HG03280 (cell line): ENCODE results near the gene ZFP36L2.
"Not testable (repeated sequence)": the region's sequence is repeated elsewhere in the genome, so short reads cannot be mapped to it uniquely, and the experiment has no call there.

Experiments used
- ATAC-seq: cut with Tn5 transposase; IDR thresholded peaks from one replicate; pipeline ENCODE4 v1.9.1; 2021; ENCODE audit warnings: mild to moderate bottlenecking, moderate library complexity; ENCODE audit not compliant: unreplicated experiment

ZFP36L2 gene

DNA sequence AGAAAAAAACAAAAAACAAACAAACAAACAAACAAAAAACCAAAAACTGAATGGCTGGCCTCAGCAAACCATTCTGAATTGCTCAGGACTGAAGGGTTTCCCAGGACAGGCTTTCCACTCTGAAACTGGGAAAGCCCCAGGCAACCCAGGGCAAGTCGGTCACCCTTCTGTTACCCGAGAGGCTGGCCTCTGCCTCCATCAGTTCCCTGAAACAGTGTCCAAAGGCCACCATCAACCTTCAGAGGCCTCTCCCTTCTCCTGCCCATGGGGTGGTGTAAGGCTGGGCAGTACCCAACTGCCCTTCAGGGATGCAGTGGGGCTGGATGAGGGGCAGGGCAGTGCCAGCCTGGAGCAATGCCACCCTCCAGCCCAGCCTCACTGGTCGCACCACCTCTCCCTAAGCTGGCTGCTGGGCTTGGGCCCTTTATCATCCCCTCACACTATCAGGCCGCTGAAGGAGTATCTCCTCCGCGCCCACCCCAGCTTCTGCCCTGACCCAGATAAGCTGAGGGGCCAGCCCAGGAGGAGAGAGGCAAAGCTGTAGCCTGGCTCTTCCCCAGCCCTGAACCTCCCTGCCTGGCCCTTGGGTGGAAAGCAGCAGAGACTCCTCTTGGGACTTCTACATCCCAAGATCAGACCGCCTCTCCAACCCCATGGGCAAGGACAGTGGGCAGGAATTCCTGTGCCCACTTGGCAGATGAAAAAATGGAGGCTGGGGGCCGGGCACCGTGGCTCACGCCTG, 35.9 kb downstream of the ZFP36L2 start:
- no peak for ATAC-seq

DNA sequence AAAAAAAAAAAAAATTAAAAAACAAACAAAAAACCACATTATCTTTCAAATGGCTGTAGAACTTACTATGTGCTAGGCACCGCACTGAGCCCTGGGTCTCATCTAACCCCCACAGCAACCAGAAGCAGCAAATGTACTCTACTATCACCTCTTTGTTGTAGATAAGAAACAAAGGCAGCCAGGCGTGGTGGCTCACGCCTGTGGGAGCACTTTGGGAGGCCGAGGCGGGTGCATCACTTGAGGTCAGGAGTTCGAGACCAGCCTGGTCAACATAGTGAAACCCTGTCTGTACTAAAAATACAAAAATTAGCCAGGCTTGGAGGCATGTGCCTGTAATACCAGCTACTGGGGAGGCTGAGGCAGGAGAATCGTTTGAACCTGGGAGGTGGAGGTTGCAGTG, 36.5 kb downstream of the ZFP36L2 start:
- ATAC-seq = not testable (repeated sequence)

DNA sequence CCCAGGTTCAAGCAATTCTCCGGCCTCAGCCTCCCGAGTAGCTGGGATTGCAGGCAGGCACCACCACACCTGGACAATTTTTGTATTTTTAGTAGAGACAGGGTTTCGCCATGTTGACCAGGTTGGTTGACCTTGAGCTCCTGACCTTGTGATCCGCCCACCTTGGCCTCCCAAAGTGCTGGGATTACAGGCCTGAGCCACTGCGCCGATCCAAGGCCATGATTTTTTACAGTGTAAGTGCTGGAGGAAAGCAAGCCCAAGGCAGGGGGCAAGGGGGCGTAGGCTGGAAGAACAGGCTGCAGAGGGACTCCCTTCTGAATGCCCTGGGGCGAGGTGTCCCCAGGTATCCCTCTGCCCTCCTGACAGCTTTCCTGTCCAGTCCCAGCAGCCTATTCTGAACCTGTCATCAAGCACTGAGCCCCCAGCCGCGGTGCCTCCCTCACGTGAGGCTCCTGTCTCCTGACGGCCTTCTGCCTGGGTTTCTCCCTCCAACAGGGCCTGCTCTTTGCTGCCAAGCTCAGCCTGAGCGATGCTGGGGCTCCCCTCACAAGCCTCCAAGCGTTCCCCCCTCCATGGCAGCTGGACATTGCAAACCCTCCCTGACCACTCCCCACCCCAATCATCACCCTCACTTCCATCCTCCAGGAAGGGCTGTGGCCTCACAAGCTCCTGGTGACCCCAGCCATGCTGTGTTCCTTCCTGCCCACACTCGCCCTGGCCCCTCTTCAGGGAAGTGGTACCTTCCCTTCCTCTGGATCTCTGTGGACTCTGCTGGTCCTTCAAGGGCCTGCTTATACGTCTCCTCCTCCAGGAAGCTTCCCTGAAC, 37.6 kb downstream of the ZFP36L2 start:
- no peak for ATAC-seq

DNA sequence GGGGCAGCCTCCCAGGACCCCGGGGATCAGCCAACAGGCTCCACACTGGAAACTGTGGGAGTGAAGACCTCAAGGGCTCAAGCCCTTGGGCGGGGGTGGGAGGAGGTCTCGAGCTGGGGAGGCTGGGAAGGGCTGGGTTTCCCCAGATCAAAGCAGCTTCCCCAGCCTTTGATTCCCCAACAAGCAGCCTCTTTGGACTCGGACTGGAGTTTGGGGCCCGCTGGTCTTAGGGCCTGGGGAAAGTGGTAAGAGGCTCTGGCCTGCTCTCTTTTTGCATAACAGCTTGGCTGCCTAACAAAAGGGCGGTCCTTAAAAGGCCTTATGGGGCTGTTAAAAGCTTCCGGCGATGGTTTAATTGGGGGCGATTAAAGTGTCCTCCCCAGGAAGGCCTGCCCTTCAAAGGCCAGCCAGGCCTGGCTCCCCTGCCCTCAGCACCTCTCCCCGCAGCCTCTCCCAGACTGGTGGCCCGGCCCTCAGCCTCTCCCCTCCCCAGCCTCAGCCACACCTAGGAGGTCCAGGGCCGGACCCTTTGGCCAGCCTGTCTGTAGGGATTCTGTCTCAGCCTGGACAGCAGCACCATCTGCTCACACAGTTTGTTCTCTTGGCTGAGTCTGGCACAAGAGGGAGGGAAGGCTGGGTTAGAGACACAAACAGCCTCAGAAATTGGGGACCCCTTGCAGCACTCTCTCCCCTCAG, 39.6 kb downstream of the ZFP36L2 start:
- no peak for ATAC-seq

DNA sequence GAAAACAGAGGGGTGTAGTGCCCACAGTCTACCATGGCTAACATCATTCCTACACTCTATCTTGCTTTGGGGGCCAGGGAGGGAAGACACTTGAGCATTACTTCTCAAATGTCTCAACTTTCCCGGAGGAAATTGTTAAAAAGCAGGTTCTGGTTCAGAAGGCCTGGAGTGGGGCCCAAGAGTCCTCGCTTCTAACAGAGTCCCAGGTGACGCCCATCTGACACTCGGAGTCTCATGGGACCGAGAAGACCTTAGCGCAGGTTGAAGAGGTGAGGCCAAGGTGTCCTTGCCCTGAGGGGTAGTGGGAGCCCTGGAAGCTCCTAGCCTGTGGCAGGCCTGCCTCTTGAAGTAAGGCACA, 40.1 kb downstream of the ZFP36L2 start:
- no peak for ATAC-seq

DNA sequence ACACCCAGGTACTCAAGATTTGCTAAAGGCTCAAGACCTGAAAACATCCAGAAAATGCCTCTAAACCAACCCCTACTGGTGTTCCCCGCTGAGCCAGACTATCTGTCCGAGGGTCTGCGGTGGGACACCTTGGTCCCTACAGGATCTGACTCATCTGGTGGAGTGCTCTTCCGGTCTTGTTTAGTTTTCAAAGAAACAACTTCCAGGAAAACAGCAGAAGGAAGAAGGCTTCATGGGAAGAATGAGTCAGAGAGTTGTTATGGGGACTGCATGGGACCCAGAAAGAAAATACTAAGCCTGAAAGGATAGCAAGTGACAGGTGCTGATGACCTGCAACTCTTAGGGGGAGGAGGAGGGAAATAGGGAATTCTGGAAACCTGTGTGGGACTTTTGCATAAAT, 41.3 kb downstream of the ZFP36L2 start:
- no peak for ATAC-seq

DNA sequence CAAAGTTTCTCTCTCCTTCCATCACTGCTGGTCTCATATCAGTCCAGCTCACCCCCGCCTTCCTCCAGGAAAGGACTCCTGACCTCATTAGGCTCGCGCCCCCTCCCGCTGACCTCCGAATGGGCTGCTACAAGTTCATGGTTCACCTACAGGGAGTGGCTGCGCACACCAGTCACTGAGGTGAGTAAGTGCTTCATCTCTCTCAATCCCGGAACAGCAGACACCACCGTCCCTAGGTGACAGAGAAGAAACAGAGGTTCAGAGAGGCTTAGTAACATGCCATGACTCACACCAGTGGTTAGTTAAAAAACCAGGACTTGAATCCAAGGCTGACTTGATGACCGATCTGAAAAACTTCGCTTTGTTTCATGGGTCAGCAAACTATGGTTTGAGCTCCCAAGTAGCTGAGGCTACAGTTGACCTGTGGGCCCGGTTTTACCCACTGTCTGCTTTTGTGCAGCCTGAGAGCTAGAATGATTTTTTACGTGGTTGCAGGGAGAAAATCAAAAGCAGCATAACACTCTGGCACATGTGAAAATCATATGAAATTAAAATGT, 42.0 kb downstream of the ZFP36L2 start:
- ATAC-seq = no peak

DNA sequence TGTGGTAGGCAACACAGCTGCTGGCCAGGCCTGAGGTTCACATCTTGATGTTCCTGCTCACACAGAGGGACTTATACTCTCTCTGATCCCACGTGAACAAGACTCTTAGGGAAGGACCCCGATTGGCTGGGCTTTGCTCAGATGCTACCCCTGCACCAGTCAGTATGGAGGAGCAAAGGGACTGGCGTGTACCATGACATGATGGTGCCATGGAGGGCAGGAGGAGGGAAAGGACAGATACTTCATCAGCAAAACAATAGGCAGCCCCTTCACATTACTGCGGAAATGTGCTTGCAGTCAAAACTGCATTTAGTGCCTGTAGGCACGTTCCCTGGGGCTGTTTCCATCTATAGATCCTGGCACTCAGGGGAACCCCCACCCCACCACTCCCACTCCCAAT, 42.7 kb downstream of the ZFP36L2 start:
- ATAC-seq = no peak

DNA sequence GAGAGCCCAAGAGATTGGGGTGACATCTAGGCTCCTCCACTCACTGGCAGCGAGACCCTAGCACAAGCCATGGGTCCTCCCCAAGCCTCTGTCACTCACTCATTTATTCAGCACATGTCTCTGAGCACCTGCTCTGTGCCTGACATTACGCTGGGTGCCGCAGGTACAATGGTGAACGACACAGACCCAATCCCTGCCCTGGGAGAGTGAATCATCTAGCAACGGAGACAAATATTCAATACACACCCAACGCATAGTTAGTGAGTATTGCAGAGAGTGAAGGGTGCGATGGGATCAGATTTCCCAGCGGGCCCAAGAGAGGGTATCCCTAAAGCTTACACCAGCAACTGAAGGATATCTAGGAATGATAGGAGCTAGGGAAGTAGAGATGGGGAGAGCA, 45.5 kb downstream of the ZFP36L2 start:
- no peak for ATAC-seq

DNA sequence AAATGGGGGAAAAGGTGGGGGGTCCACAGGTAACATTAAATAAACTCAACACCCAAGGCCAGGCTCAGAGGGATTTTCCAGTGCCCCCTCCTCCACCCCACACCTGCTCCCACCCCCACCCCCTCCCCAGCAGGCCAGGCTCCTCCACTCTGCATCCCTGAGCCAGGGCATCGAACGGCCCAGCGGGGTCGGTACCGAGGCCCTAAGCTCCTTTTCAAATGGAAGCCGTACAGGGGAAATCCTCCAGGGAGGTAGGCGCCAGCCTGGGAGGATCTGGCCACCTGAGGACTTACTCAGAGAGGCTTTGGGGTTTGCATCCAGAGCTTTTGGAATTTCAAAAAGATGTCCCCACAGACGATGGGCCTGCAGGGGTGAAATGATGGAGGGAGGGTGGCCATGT, 46.5 kb downstream of the ZFP36L2 start:
- no peak for ATAC-seq

DNA sequence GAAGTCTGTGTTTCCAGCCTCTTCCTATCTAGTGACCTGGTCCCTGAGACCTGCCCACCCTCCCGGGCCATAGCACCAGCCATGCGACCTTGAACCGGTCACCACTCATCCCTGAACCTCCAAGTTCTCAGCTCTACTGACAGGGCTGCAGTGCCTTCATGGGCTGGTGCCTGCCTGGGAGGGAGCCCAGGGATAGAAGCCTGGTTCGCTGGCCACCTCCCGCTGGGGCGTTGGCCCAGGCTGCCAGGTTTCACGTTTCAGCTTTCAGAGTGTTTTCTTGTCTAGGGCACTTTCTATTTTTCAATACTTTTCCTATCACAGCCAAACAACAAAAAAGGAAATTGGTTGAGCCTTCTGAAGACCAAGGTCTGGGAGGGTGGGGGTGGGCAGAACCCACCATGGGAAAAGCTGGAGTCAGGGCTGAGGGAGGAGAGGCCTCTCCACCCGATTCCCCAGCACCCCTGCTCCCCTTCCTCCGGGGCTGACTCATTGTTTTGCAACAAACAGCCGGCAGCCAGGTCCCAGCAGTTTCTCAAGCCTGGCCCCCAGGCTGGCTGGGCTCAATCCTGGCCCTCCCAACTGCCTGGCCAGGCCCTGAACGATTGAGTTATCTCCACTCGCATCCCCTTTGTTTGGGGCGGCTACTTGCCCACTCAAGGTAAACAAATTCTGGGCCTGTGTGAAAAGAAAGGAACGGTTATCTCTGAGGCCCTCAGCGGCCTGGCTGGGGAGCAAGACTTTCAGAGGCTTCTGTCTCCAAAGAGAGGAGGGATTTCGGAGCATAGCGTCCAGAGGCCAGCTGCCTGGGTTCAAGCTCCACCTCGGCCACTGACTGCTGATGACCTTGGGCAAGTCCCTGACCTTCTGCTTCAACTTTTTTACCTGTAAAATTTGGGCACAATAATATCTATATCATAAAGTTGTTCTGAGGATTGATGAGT, 47.5 kb downstream of the ZFP36L2 start:
- no peak for ATAC-seq

DNA sequence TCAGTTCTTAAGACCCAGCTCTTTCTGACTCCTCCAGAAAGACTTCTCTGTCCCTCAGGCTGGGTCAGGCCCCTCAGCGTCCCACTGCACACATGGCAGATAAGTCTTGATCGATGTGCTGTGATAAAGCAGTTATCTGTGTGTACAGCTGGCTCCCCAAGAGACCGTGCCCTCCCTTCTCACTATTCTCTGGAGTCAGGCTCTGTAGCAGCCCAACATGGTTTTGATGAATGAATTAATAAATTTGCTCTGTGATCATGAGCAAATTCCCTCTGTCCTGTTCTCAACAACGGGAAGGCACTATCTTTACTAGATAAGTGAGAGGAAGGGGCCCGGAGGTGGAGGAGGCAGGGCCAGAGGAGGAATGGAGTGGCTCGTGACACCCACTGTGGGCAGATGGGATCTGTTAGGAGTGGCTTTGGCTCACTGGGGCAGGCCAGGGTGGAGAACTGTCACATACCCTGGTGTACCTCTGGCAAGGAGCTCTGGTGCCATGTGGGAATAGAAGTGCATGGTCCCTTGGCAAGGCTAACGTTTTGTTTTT, 48.3 kb downstream of the ZFP36L2 start:
- no peak for ATAC-seq

DNA sequence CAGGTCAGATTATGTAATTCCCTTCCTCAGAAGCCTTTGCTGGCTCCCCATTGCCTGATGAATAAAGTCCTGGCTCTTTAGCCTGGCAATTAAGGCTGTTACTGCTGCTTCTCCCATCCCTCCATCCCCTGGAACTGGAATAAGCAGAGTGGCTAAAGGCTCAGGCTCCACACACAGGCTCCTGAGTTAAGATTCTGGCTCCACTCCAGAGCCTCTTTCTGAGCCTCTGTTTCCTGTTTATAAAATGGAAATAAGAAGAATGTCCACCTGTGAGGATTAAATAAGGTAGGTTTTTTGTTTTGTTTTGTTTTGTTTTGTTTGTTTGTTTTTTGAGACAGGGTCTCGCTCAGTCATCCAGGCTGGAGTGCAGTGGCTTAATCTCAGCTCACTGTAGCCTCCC, 50.0 kb downstream of the ZFP36L2 start:
- ATAC-seq = no peak

DNA sequence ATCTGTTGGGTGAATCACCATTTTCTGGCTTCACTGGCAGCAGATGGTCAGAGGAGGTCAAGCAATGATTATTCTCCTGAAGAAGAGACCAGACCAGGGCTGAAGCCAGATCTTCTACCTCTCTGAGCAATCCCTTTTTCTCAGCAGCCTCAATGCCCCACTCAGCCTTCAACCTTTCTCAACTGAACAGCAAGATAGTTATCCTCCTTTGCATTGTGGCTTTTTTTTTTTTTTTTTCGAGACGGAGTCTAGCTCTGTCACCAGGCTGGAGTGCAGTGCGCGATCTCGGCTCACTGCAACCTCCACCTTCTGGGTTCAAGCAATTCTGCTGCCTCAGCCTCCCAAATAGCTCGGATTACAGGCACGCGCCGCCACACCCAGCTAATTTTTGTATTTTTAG, 50.5 kb downstream of the ZFP36L2 start:
- ATAC-seq = no peak

DNA sequence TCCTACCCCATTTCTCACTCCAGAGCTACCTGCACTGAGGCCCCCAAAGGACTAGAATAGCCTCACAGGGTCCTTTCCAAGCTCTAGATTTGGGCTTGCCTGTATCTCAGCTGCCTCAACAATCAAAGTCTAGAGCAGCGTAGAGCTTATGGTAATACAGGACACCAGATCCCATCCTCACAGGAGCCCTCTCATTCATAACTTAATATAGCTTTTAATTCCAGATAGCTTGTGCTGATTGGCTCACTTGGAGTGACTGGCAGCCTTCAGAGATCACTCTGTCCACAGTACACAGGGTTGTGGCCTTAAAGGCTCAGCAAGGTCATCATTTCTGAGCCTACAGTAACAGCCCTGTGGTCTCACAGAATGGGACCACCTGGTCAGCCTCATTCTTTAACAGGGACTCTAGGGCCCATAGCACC, 51.4 kb downstream of the ZFP36L2 start:
- no peak for ATAC-seq

DNA sequence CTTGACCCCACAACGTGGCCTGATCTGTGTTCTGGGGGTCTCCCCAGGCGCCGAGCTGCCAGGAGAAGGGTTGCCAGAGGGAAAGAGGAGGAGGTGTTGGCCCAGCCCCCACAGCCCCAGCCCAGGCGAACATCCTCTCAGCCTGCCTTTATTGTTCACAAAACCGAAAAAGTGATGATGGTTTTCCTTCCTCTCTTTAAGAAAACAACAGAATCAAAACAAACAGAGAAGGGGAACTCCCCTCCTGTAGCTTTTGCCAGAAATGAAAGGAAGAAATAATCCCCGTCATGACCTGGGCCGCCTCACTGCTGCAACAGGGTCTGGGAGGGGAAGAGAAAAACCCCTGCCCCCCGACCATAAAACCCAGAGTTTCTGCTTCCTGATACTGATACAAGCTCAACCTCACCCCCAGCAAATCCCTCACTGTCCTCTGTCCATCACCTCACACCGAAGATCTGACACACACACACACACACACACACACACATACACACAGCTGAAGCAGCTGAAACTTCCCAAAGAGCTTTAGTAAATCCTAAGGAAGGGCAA, 52.0 kb downstream of the ZFP36L2 start:
- ATAC-seq = peak; percentile 86
